Measurements from ENCODE around the gene ARL3. TPM values are rescaled to one million over a fixed set of nuclear protein-coding genes. Genes with fewer than 3 reads are reported as not detected.

The ARL3 gene
- total and polyA plus RNA-seq, 12 donors = 5.0 to 17.8 (median 13.6) TPM

- 30 to 32% methylated on average over 9 of the region's 9 CpGs for WGBS, 2 donors
Measured at GRCh38 chr10:102627736-102628293, 86.4 kb downstream of the ARL3 start.

DNA sequence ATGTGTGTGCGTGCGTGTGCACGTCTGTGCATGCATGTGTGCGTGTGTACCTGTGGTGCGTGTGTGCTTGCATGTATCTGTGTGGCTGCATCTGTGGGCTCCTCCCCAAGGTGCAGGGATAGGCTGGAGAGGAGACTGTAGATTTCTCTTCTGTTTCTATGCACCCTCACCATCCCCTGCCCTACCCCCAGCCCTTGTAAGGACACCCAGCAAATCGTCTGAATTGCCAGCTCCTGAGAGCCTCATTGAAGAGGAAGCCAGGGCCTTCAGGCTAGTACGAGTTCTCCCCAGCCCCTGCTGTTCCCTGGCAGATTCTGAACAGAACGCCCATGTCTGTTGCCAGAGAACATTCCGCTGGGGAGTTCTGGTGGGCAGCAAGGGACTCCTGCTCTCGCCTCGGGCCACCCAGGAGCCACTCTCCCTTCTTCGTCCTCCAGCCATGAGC, 86.9 kb downstream of the ARL3 start:
- no peak overlapping the region for H3K4me3 ChIP-seq
- no peak for TF ChIP-seq CTCF (IDR thresholded peaks at IDR 0.05)
- H3K27ac ChIP-seq = peak overlapping the region; percentile 79 to 97 (median 89)
- ATAC-seq = peak in 6 of 8 donors; percentile 1 to 58 (median 4)
- H3K36me3 ChIP-seq = peaks cover 0 to 19% (median 0%) of the 10 kb centered on the region in 9 donors
- H3K4me1 ChIP-seq = peaks cover 36 to 77% (median 60%) of the 10 kb centered on the region in 9 donors
- no peaks in the 10 kb centered on the region for H3K9me3 ChIP-seq
- intact Hi-C loops (cut with DNase I) = no loop called here
- WGBS, 2 donors = 54 to 56% methylated on average over 12 of the region's 12 CpGs
- no peaks in the 10 kb centered on the region for H3K27me3 ChIP-seq
- no peak for DNase-seq

More at GRCh38 chr10:102627736-102628293, 86.4 kb downstream of the ARL3 start:
- Histone ChIP-seq H3K36me3 (peaks cover 0 to 19% (median 0%) of the 10 kb centered on the region in 9 donors), H3K9me3 (no peaks in the 10 kb centered on the region), H3K27ac (peak overlapping the region; percentile 79 to 97 (median 89)), H3K4me1 (peaks cover 41 to 77% (median 62%) of the 10 kb centered on the region in 9 donors), H3K4me3 (peak overlapping the region in 1 of 10 donors; percentile 19), H3K27me3 (no peaks in the 10 kb centered on the region)
- intact Hi-C loops (cut with DNase I) = no loop called here
- TF ChIP-seq CTCF (IDR thresholded peaks at IDR 0.05) = no peak
- peak; percentile 55 to 64 for DNase-seq
- peak; percentile 30 to 63 (median 52) for ATAC-seq

- DNase-seq (no peak), ATAC-seq (no peak)
- no peak overlapping the region for H3K4me3 ChIP-seq
- 73 to 75% methylated on average over 10 of the region's 10 CpGs for WGBS, 2 donors
- intact Hi-C loops (cut with DNase I) = no loop called here
- H3K27ac ChIP-seq = peak overlapping the region in 8 of 10 donors; percentile 19 to 97 (median 90)
- no peaks in the 10 kb centered on the region for H3K27me3 ChIP-seq
- peaks cover 32 to 77% (median 61%) of the 10 kb centered on the region in 9 donors for H3K4me1 ChIP-seq
- no peaks in the 10 kb centered on the region for H3K9me3 ChIP-seq
- no peak for TF ChIP-seq CTCF (IDR thresholded peaks at IDR 0.05)
- H3K36me3 ChIP-seq = peaks cover 0 to 13% (median 0%) of the 10 kb centered on the region in 9 donors
Measured at GRCh38 chr10:102626026-102626685, 88.0 kb downstream of the ARL3 start.

DNA sequence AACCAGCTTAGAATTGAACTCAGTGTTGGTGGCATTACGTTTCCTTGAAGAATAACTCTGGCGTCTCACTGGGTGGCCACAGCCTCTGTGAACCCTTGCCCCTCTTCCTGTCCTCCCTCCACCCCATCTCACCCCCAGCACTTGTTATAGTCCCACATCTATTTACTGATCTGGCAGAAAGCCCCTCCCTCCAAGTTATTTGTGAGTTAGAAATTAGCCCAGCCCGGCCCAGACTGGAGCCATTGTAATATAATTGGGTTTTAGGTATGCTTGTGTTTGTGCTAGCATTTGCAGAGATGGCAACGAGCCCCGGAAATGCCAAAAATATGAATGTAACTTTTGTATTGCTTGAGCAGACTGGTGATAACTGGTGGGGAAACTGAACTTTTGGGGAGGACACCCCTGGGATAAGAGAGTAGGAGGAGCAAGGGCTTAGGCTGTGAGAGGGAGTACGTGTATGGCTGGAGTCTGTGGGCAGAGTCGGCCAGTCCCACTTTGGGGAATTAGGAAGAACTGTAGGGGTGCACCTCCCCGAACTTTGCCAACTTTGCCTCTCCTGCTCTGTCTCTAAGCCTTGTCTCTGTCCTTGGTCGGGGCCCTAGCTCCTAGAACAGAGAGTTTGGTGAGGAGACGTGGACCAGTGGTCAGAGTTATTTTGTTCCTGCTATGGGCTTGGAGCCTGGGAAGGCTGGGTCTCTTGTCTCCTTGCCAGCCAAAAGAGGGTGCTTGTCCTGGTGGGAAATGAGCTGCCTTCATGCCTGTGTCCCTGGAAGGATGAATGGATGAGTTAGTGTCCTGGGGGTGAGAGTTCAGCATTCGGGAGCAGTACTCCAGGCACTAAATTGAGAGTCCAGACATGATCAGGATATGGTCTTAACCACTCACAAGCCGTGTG, 89.2 kb downstream of the ARL3 start:
- Histone ChIP-seq H3K27ac (peak overlapping the region in 5 of 10 donors; percentile 31 to 97 (median 92)), H3K27me3 (no peaks in the 10 kb centered on the region), H3K4me3 (no peak overlapping the region), H3K36me3 (peaks cover 0 to 3% (median 0%) of the 10 kb centered on the region in 9 donors), H3K9me3 (no peaks in the 10 kb centered on the region), H3K4me1 (peaks cover 40 to 84% (median 73%) of the 10 kb centered on the region in 9 donors)
- no peak for TF ChIP-seq CTCF (IDR thresholded peaks at IDR 0.05)
- intact Hi-C loops (cut with DNase I) = no loop called here
- DNase-seq = no peak
- ATAC-seq = no peak
- 69 to 75% methylated on average over 12 of the region's 12 CpGs for WGBS, 2 donors

Measured in heart right ventricle (tissue), 16 donors.